OCI-LY7 (cell line): ENCODE results near the gene NKX1-1. TPM values are rescaled to one million over a fixed set of nuclear protein-coding genes. Genes with fewer than 3 reads are reported as not detected.

Experiments
- BruUV-seq: library from RNA; stranded (reverse); fragments of 400-500 nt; replicated peaks from 2 replicates; lab custom pipeline; 2021; lab: Mats Ljungman, UMichigan
- CTCF ChIA-PET: fragments of 300-600 bp; sonication (Branson Sonifier 250); formaldehyde crosslinking; loops from one replicate; lab custom pipeline; 2022; ENCODE audit warnings: antibody characterized with exemption; ENCODE audit not compliant: unreplicated experiment; lab: Charles Lee
- POLR2A ChIA-PET: fragments of 300-600 bp; sonication (Branson Sonifier 250); formaldehyde crosslinking; loops from one replicate; lab custom pipeline; 2022; ENCODE audit warnings: antibody characterized with exemption; lab: Charles Lee
- DNase-seq: peaks from one replicate; pipeline ENCODE4 v3.0.0-alpha.2; 2015; ENCODE audit warnings: low spot score
- H2AFZ ChIP-seq: fragments of 200-600 bp; sonication (generic), shearing (Covaris generic); 2 replicates; pipeline ENCODE4 v1.6.1; 2014; ENCODE audit warnings: mild to moderate bottlenecking, antibody characterized with exemption, low read length, moderate library complexity
- H3K27ac ChIP-seq: fragments of 200-600 bp; sonication (generic); 2 replicates; pipeline ENCODE4 v1.5.1; 2014; ENCODE audit warnings: mixed run types, low read depth, mild to moderate bottlenecking, moderate library complexity, low read length, inconsistent platforms; ENCODE audit not compliant: poor library complexity, severe bottlenecking
- H3K36me3 ChIP-seq: fragments of 200-600 bp; sonication (generic); 2 replicates; pipeline ENCODE4 v1.6.1; 2014; ENCODE audit warnings: mild to moderate bottlenecking, antibody characterized with exemption, low read length, moderate library complexity, mixed read lengths; ENCODE audit not compliant: insufficient read depth
- H3K4me1 ChIP-seq: fragments of 200-600 bp; sonication (generic); 2 replicates; pipeline ENCODE4 v1.5.1; 2014; ENCODE audit warnings: mild to moderate bottlenecking, low read length; ENCODE audit not compliant: insufficient read depth, poor library complexity, severe bottlenecking
- H3K4me2 ChIP-seq: fragments of 200-600 bp; sonication (generic); 2 replicates; pipeline ENCODE4 v1.6.1; 2014; ENCODE audit warnings: mild to moderate bottlenecking, low read length
- H3K4me3 ChIP-seq: fragments of 200-600 bp; sonication (generic); 2 replicates; pipeline ENCODE4 v1.5.1; 2014; ENCODE audit warnings: mild to moderate bottlenecking, low read depth, low read length; ENCODE audit not compliant: poor library complexity, severe bottlenecking
- H3K79me2 ChIP-seq: fragments of 200-600 bp; sonication (generic); 2 replicates; pipeline ENCODE4 v1.6.1; 2016; ENCODE audit warnings: low read depth, mild to moderate bottlenecking, low read length, moderate library complexity, mixed read lengths; ENCODE audit not compliant: insufficient read depth
- H3K9me2 ChIP-seq: fragments of 200-600 bp; sonication (generic); 2 replicates; pipeline ENCODE4 v1.6.1; 2016; ENCODE audit warnings: mild to moderate bottlenecking, low read length, mixed read lengths; ENCODE audit not compliant: insufficient read depth
- H3K9me3 ChIP-seq: fragments of 200-600 bp; sonication (generic); 2 replicates; pipeline ENCODE4 v1.6.1; 2014; ENCODE audit warnings: mild to moderate bottlenecking, mixed run types, low read length, mixed read lengths
- H4K20me1 ChIP-seq: fragments of 200-600 bp; sonication (generic); 2 replicates; pipeline ENCODE4 v1.6.1; 2014; ENCODE audit warnings: mild to moderate bottlenecking, antibody characterized with exemption, low read length, moderate library complexity, mixed read lengths; ENCODE audit not compliant: insufficient read depth
- CTCF ChIP-seq: fragments of 200-600 bp; sonication (generic); conservative IDR thresholded peaks from 2 replicates; pipeline ENCODE4 v1.5.1; 2014; ENCODE audit warnings: mild to moderate bottlenecking, antibody characterized with exemption, low read length, moderate library complexity, mixed read lengths
- EZH2phosphoT487 ChIP-seq: fragments of 200-600 bp; sonication (generic); IDR thresholded peaks from 2 replicates; pipeline ENCODE4 v1.6.1; 2018; ENCODE audit warnings: low read depth, borderline replicate concordance, mild to moderate bottlenecking, mixed run types, antibody characterized with exemption, low read length, moderate library complexity, mixed read lengths
- intact Hi-C: fragments of 100-400 bp; cut with micrococcal nuclease; formaldehyde crosslinking; loops from one replicate; pipeline ENCODE4 v1.10.0; 2022; ENCODE audit not compliant: unreplicated experiment
- total RNA-seq, 2 experiments: library from RNA; depleted of rRNA in 1 of 2; stranded (reverse); fragments of >200 nt in 1 of 2; shearing (Covaris generic) in 1 of 2; gene quantifications; 2 replicates each; pipeline ENCODE4 v1.2.3, GENCODE V29; 2014 to 2022

Gene NKX1-1
- total RNA-seq, 2 experiments from 2014 or later, result not detected

- H3K9me2 ChIP-seq, result no peaks in the 10 kb centered on the region
- no peaks in the 10 kb centered on the region for H3K79me2 ChIP-seq
- ChIA-PET CTCF (no interaction called here), POLR2A (no interaction called here)
- H2AFZ ChIP-seq, result no peak overlapping the region
- no peaks in the 10 kb centered on the region for H3K36me3 ChIP-seq
- H3K4me2 ChIP-seq, result no peak overlapping the region
- no peaks in the 10 kb centered on the region for H3K9me3 ChIP-seq
- H3K27ac ChIP-seq, result no peak overlapping the region
- no peak overlapping the region for H3K4me3 ChIP-seq
- no peak for TF ChIP-seq CTCF
- TF ChIP-seq EZH2phosphoT487, result no peak
- no peak for DNase-seq
- intact Hi-C loops, result no loop called here
- no TSS peak for BruUV-seq
- H3K4me1 ChIP-seq, result no peaks in the 10 kb centered on the region
- H4K20me1 ChIP-seq, result no peaks in the 10 kb centered on the region
Observed at GRCh38 chr4:1403591-1404572, 2.4 kb downstream of the NKX1-1 start.

DNA sequence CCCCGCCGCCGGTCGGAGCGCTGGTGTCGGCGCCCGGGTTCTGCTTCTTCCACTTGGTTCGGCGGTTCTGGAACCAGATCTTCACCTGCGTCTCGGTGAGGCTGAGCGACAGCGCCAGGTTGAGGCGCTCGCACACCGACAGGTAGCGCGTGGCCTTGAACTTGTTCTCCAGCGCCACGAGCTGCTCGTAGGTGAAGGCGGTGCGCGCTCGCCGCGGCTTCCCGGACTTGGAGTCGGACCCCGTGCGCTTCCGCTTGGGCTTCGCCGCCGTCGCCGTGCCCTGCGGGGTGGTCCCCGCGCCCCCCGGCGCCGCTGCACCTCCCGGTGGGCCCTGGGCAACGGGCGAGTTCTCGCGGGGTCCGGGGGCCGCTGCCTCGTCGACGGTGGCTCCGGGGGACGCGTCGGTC is 3.1 kb downstream of the NKX1-1 start:
- no peak for DNase-seq
- no TSS peak for BruUV-seq
- Histone ChIP-seq H3K4me1 (no peaks in the 10 kb centered on the region), H3K4me2 (no peak overlapping the region), H3K79me2 (no peaks in the 10 kb centered on the region), H3K4me3 (no peak overlapping the region), H3K27ac (no peak overlapping the region), H4K20me1 (no peaks in the 10 kb centered on the region), H3K36me3 (no peaks in the 10 kb centered on the region), H2AFZ (no peak overlapping the region), H3K9me3 (no peaks in the 10 kb centered on the region), H3K9me2 (no peaks in the 10 kb centered on the region)
- POLR2A ChIA-PET, result no interaction called here
- CTCF ChIA-PET, result no interaction called here
- intact Hi-C loops, result no loop called here
- TF ChIP-seq EZH2phosphoT487 (no peak), CTCF (no peak)
